Activated CD4-positive, alpha-beta T cell treated with anti-CD3 and anti-CD28 coated beads for 4 hours (primary cell): ENCODE results near the gene PAEP.

Experiments
- DNase-seq, 2 donors: peaks; one replicate each; pipeline ENCODE4 v3.0.0-alpha.2; 2020

Gene PAEP

DNA sequence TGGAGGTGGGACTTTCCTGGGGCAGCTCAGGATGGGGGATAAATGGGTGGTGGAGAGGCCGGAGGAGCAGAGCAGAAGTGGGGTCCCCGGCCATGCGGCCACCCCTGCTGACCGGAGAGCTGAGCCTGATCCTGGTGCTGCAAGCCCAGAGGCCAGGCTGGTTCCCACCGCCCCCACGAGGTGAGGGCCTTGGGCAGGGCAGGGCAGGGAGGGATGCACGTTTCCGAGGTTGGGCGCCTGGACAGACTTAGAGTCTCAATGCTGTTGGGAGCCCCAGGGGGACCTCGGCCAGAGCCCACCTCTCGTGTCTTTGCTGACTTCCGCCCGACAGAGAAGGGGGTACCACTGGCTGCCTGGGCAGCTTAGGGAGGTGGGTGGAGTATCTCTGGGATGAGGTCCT lies 10.1 kb upstream of the PAEP start:
- DNase-seq = no peak

GRCh38 chr9:135552021-135552697 lies 9.4 kb upstream of the PAEP start:
- DNase-seq = no peak

GRCh38 chr9:135552698-135553171 lies 8.8 kb upstream of the PAEP start:
- no peak for DNase-seq

DNA sequence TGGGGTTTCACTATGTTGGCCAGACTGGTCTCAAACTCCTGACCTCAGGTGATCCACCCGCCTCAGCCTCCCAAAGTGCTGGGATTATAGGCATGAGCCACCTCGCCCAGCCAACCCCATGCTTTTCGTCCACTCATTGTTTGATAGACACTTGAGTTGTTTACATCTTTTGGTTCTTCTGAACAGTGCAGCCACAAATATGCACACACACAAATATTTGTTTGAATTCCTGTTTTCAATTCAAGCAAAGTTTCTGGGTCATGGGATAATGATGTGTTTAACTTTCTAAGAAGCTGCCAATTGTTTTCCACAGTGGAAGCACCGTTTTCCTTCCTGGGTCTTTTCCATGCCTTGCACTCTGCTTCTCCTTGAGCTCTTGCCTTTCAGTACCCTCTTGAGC lies 6.8 kb upstream of the PAEP start:
- DNase-seq = no peak

- DNase-seq = no peak
Observed at GRCh38 chr9:135555203-135555602, 6.4 kb upstream of the PAEP start.

DNA sequence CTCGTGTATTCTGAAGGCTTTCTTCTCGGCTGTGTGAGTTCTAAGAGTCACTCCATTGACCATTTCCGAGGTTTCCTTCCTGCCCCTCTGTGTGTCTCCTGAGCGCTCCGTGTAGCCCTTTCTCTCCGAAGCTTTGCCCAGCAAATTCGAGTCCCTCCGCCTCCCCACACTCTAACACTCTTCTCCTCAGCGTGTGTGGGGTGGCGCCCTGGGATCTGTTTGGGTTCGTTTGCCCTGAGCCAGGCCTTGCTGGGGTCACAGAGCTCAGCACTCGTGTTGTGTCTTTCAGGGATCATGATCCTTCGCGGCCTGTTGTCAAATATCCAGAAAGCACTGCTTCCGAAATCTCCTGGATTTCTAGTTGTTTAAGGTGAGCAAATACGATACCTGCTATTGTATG lies 5.6 kb upstream of the PAEP start:
- no peak for DNase-seq

GRCh38 chr9:135559606-135560005 lies 1.9 kb upstream of the PAEP start:
- DNase-seq = no peak

DNA sequence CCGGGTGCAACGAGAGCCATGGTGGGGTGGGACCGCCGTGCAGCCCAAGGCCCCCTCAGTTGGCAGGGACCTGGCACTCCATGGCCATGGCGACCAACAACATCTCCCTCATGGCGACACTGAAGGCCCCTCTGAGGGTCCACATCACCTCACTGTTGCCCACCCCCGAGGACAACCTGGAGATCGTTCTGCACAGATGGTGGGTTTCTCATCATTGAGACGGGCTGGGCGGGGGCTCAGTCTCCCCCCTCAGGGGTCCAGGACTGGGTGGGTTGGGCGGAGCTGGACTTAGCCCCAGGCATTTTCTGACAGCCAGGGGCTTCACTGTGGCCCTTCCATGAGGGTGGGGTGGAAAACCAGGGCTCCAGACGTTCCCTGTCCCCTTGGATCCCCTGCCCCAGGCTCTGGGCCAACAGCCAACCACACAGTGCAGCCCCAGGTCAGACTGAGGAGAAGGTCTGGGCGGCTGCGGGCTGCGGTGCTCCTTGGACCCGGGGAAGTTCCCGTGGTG lies 734 bp downstream of the PAEP start:
- no peak for DNase-seq

DNA sequence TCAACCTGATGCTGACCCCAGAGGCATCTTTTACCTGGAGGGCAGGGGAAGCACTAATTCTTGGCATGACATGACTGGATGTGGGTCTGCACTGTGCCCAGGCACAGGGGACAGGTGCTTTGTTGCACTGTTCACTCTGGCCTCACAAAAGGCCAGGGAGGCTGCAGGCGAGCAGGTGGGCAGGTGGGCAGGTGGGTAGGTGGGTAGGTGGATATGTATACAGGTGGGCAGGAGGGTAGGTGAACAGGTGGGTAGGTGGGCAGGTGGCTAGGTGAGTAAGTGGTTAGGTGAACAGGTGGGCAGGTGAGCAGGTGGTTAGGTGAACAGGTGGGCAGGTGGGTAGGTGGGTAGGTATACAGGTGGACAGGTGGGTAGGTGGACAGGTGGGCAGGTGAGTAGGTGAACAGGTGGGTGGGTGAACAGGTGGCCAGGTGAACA lies 1.5 kb downstream of the PAEP start:
- no peak for DNase-seq

DNA sequence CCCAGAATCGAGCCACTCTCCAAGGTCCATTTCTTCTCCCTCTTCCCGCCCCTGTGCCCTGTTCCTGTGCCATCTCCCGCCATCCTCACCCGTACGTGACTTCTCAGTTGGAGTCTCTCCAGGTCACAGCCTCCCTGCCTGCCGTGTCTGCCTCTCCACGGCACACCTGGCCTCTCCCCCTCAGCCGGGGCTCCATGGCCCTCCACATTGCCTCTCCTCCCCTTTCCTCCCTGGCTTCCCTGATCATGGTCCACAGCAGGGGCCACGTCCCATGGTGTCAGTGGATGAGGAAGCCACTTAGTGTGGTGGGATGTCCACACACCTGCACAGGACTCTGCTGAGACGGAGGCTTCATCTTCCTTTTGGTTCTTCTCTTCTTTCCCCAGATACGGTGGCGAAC lies 2.3 kb downstream of the PAEP start:
- DNase-seq = no peak

GRCh38 chr9:135565141-135565628 lies 3.6 kb downstream of the PAEP start:
- no peak for DNase-seq

DNA sequence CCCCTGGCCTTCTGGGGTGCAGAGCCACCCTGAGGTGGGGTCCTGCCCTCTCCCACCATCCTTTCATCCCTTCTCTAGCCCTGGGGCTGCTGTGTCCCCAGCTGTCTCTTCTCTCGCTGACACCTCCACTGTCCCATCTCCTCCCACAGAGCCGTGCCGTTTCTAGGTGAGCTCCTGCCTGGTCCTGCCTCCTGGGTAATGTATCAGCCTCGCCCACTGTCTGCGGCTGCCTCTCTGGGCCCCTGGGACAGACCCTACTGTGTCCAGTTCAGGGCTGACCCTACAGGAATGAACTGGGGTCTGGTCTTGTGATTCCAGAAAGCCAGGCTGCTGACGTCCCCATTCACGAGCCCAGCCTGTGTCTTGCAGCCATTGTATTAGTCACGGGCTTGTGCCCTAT lies 4.1 kb downstream of the PAEP start:
- no peak for DNase-seq

DNA sequence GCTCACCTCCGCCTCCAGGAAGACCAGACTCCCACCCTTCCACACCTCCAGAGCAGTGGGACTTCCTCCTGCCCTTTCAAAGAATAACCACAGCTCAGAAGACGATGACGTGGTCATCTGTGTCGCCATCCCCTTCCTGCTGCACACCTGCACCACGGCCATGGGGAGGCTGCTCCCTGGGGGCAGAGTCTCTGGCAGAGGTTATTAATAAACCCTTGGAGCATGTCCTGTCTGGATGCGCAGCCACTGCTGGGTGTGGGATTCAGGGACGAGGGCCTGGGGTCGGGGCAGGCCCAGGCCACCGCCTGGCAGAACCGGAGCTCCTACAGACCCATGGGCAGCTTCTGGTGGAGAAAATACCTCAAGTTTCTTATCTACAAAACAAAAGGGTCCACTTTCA lies 5.0 kb downstream of the PAEP start:
- no peak for DNase-seq

- no peak for DNase-seq
Observed at GRCh38 chr9:135567311-135567710, 5.8 kb downstream of the PAEP start.

GRCh38 chr9:135568026-135568425 lies 6.5 kb downstream of the PAEP start:
- no peak for DNase-seq

GRCh38 chr9:135570456-135570855 lies 8.9 kb downstream of the PAEP start:
- DNase-seq = no peak

GRCh38 chr9:135572233-135572632 lies 10.7 kb downstream of the PAEP start:
- no peak for DNase-seq

- DNase-seq = no peak
Observed at GRCh38 chr9:135573124-135573523, 11.6 kb downstream of the PAEP start.

DNA sequence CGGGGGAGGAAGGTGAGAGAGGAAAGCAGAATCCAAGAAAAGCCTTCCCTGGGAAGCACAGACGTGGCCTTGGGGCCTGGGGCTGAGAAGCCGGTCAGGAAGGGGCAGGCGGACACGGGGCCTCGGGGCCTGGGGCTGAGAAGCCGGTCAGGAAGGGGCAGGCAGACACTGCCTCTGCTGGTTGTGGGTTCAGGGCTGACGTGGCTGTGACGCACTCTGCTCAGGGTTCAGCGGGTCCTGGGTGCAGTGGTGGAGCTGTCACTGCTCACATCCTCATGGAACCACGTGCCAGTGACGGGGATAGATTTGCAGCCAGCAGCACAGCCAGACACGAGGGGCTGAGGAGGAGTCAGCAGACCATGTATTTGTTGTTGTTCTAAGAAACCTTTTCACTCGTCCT lies 12.8 kb downstream of the PAEP start:
- no peak for DNase-seq

DNA sequence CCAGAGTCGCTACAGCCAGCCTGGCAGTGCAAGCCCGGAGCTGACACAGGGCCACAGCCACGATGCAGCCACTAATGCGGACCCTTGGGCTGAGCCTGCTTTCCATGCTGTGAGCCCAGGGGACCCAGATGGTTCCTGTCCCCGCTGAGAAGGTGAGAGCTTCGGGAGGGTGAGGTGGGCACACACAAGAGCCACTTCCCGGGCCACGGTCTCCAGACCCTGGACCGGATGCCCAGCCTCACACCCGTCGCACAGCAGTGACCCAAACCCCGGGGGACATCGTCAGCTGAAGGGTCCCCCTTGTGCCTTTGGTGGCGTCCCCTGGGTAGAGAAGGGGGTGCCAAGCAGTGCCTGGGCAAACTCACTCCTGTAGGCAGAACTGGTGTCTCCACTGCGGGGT lies 13.4 kb downstream of the PAEP start:
- no peak for DNase-seq

- DNase-seq = no peak
Observed at GRCh38 chr9:135575995-135576631, 14.6 kb downstream of the PAEP start.

- DNase-seq = no peak
Observed at GRCh38 chr9:135577256-135577655, 15.7 kb downstream of the PAEP start.

GRCh38 chr9:135579356-135579755 lies 17.8 kb downstream of the PAEP start:
- DNase-seq = no peak

DNA sequence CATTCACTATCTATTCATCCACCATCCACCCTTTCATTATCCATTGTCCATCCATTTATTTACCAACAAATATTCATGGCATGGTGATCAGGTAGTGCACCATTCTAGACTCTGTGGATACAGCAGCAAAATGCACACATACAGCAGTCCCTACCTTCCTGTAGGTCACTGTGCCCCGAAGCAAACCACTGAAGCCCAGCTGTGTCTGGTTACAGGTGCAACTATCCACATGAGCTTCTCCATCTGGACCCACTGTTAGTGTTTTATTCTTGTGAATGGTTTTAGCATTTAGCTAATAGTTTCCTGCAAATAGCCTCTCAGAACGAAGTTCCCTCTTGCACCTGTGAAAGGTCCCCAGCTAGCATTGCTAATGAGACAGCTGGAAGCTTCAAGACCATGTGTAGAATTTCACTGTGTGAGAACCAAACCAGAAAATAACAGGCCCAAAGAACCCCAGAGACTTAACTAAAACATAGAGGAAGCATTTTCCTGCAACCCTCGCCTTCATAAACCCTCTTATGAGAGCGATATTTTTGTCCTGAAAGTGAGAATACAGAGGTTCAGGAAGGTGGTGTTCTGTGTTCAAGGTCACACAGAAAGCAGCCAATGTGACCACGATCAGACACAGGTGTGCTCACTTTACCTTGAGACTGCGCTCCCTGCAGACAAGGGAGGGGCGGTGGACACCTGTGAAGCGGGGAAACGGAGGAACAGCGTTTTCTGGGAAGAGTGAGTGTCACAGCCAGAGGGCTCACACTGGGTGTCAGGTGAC lies 18.5 kb downstream of the PAEP start:
- no peak for DNase-seq
